HK-2 (cell line): Measurements from ENCODE around the gene CDRT15.
"Not testable (repeated sequence)": the region's sequence is repeated elsewhere in the genome, so short reads cannot be mapped to it uniquely, and the experiment has no call there.

ENCODE experiments used
- DNase-seq: peaks from one replicate; pipeline ENCODE4 v3.0.0-alpha.2; 2018; ENCODE audit not compliant: unreplicated experiment

CDRT15 gene

DNA sequence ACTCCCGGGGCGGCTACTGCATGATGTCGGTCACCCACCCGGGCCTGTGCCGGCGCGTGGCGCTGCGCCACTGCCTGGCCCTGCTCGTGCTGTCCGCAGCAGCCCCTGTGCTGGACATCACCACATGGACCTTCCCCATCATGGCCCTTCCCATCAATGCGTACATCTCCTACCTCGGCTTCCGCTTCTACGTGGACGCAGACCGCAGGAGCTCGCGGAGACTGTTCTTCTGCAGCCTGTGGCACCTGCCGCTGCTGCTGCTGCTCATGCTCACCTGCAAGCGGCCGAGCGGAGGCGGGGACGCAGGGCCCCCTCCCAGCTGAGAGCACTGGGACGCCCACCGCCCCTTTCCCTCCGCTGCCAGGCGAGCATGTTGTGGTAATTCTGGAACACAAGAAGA, 29.8 kb downstream of the CDRT15 start:
- no peak for DNase-seq

- peak; percentile 22 for DNase-seq
Observed at GRCh38 chr17:14205992-14206461, 30.6 kb downstream of the CDRT15 start.

DNA sequence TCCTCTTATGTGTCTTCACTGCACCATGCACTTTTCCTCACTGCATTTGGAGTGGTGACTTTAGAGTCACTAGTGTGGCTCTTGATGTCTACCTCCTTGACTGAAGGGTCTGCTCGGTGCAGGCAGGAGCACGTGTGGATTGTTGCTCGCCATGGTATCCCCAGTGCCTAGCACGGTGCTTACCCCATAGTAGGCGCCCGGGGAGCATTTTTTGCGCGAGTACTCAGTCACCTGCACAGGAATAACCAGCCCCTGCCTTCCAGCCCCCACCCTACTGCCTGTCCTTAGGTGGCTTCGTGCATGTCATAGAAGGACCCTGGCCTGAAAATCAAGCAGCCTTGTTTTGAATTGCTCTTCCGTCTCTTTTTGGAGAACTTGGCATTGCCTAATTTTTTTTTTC, 31.3 kb downstream of the CDRT15 start:
- no peak for DNase-seq

DNA sequence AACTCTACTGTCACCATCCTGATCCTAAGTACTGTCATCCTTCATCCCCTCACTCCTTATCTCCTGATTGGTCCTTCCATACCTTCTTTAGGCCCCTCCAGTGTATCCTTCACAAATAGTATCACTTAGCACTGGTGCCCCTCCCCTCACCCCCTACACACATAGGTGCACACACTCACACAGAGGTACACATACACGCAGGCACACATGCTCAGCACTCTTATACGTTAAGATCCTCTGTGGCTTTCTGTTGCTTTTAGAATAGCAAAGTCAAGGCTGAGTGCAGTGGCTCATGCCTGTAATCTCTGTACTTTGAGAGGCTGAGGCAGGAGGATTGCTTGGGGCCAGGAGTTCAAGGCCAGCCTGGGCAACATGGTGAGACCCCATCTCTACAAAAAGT, 32.1 kb downstream of the CDRT15 start:
- no peak for DNase-seq

DNA sequence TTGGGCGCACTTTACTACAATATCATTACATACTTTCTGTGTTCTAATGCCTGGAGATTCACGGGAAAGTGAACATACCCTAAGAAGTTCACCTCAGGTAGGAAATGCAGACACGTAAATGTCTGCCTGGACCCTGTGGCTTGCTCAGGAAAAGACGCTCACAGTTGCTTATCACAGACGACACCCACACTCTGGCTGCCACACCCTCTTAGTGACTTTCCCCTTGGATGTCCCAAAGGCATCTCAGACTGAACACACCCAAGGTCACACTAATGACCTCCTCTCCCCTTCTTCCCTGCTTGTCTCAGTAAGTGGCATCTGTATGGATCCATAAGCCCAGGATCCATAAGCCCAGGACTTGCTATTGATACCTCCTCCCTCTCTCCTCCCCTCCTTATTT, 32.6 kb downstream of the CDRT15 start:
- no peak for DNase-seq

DNA sequence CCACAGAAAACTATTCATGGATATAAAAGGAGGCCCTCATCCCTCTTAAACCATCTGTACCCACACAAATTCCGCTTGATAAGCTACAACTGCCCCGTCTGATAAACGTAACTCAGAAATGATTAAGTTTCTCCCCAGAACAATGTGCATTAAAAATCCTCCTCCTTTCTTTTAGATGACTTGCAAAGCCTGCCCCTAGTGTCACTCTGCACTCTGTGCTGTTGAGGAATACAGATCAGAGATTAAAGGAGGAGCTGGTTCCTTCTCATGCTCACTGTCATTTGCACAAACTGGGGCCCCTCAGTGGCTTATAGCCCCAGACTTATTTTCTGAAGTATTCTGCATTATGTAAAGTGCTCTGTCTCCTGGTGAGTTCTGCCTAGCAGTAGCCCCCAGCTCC, 33.3 kb downstream of the CDRT15 start:
- DNase-seq: no peak

- no peak for DNase-seq
Observed at GRCh38 chr17:14202388-14203166, 34.1 kb downstream of the CDRT15 start.

DNA sequence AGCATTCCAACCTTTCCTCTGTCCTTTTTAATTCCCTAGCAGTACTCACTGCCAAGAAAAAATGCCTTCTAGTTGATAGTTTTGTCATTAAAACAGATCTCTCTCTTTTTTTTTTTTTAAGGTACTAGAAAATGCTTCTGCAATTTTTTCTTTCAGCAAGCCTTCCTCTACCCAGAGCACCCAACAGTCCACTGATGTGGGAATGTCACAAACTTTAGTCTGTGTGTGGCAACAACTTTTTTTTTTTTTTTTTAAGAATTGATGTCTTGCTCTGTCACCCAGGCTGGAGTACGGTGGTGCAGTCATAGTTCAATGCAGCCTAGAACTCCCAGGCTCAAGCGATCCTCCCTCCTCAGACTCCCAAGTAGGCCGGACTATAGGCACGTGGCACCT, 34.7 kb downstream of the CDRT15 start:
- DNase-seq: no peak

DNA sequence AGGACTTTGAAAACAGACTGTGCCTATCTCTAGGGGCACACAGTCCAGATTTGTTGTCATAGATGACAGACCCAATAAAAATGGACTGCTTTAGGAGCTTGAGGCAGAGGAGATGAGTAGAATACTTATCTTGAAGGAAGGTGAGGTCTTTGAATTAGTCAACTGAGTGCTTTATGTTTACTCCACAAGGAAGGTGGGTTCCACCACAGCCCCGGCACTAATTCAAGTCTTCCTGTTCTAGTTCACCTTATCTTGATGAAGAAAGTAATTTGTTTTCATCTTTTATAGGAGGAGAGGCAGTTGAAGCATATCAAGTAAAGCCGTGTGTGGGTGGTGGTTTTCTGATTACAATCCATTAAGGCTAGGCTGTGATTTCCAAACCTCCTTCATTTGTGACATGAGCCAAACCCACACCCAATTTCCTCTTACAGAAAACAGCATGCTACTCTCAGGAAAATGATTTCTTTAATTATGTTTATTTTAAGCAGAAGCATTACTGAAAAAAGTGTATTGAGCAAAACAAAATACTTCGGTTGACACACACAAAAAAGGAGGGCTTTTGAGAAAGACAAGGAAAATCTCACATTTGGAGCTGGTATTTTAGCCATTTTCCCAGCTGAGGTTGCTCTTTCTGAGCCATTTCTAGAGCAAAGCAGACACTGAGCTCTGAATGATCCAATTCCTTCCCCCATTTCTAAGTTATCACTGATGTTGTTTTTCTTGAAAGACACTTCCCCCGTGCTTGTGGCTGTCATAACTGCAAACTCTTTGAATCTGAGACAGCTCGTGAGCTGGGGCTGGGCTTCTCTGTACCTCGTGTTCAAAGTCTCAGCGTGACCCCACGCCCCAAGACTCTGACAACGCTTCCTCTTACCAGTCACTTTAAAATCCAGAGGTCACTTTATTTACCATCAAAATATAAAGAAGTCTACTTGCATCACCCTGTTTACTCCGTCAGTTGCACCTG, 35.4 kb downstream of the CDRT15 start:
- DNase-seq: no peak

- no peak for DNase-seq
Observed at GRCh38 chr17:14200354-14200753, 36.3 kb downstream of the CDRT15 start.

DNA sequence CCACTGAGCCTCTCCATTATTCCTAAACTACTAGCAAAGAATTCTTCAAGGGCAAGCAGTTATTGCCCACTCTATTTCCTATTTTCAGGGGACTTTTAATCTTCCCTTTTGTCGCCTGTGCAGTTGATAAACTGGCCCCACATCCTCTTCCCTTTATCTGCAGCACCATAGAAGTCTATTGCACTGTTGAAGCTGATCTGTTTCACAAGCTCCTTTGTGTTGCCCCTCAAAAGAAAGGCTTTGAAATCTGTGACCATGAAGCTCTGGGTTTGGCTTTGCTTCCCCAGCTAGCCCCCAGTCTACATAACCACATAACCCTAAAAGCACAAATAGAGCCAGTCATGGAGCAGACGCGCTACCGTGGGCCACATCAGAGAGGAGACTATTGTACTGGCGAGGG, 37.1 kb downstream of the CDRT15 start:
- no peak for DNase-seq

GRCh38 chr17:14198575-14198974, 38.1 kb downstream of the CDRT15 start:
- no peak for DNase-seq

GRCh38 chr17:14198013-14198412, 38.6 kb downstream of the CDRT15 start:
- DNase-seq: no peak

- no peak for DNase-seq
Observed at GRCh38 chr17:14197586-14197985, 39.1 kb downstream of the CDRT15 start.

GRCh38 chr17:14197057-14197456, 39.6 kb downstream of the CDRT15 start:
- no peak for DNase-seq

- DNase-seq: no peak
Observed at GRCh38 chr17:14196377-14196997, 40.2 kb downstream of the CDRT15 start.

- DNase-seq: not testable (repeated sequence)
Observed at GRCh38 chr17:14192636-14193344, 43.9 kb downstream of the CDRT15 start.

DNA sequence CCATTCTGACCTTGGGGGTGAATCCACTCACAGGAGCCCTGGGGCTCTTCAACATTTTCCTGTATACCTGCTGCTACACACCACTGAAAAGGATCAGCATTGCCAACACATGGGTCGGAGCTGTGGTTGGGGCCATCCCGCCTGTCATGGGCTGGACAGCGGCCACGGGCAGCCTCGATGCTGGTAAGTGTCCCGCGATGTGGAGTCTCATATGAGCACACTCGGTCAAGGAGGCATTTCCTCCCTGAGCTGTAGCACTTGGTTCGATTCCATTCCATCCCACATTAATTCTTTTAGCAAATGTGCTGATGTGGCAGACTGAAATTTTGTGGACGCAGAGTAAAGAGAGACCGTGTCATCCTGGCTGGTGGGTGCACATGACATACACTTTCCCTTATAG, 44.6 kb downstream of the CDRT15 start:
- DNase-seq: not testable (repeated sequence)

- not testable (repeated sequence) for DNase-seq
Observed at GRCh38 chr17:14191469-14191868, 45.2 kb downstream of the CDRT15 start.

DNA sequence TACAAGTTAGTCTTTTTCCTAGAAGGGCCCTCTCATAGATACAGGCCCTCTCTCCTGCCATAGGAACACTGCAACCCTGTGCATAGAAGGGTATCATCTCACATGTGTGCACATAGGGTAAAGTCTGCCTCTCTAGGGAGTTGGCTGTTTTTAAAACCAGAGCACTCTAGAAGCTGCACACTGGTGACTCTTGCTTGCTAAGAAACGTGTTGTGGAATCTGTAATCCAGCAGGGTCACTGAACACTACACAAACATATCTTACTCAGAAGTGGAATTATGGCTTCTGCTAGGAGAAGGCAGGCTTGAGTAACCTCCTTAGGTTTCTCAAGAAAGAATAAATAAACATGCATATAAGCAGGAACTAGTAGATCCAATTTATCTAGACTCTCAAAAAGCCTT, 45.9 kb downstream of the CDRT15 start:
- not testable (repeated sequence) for DNase-seq

GRCh38 chr17:14186443-14186842, 50.2 kb downstream of the CDRT15 start:
- DNase-seq: not testable (repeated sequence)
